Renal cortex interstitium (tissue), 11 donors: ENCODE results near the gene SMDT1. TPM values are rescaled to one million over a fixed set of nuclear protein-coding genes. Genes with fewer than 3 reads are reported as not detected.
"Not testable (repeated sequence)": the region's sequence is repeated elsewhere in the genome, so short reads cannot be mapped to it uniquely, and the experiment has no call there.

Source experiments
- DNase-seq, 11 donors: peaks; one replicate each; pipeline ENCODE4 v3.0.0-alpha.2; 2013; ENCODE audit warnings: low read depth in 9 of 11, low spot score in 4 of 11; ENCODE audit errors: extremely low read depth in 1 of 11
- polyA plus RNA-seq, 3 donors: library from polyadenylated mRNA; unstranded; fragments of 120-200 nt; gene quantifications; one replicate each; pipeline ENCODE4 v1.2.1, GENCODE V29; 2013; ENCODE audit not compliant: insufficient read length in 3 of 3

Gene SMDT1
- polyA plus RNA-seq, 3 donors, result 82.6 to 114 (median 98.9) TPM

DNA sequence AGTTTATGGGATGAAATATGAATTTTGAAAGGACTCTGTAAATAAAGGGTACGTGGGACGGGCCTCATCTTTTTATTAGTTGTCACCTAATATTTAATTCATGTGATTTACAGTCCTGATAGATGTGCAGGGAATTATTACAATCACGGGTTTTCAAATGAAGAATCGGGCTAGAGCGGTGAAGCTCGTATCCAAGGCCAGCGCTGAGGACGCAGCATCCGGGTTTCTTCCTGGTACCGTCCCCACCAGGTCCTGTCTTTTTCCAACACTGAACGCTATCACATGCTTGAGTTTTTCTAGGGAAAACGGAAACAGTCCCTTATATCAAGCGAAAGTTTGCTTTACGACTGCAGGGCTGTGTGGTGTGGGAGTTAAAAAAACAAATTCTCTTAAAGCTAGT, 787 bp downstream of the SMDT1 start:
- DNase-seq, result peak in 5 of 11 donors; percentile 27 to 47 (median 29)

DNA sequence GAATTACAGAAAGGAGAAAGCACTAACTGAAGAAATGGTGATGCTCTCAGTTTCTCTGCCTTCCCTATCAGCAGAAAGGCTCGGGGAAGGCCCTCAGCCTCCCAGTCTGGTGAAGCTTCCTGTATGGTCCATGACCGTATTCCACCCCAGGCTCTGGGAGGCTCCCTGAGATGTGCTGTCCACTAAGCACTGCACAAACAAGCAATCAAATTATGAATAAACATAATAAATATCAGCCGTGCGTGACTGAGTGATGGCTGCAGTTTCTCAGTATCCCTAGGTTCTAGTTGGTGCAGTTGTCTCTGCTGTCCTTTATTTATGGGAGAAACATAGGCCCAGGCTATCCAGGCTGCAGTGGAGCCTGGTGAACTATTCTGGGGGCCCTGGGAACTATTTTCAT, 3.6 kb downstream of the SMDT1 start:
- DNase-seq, result no peak

DNA sequence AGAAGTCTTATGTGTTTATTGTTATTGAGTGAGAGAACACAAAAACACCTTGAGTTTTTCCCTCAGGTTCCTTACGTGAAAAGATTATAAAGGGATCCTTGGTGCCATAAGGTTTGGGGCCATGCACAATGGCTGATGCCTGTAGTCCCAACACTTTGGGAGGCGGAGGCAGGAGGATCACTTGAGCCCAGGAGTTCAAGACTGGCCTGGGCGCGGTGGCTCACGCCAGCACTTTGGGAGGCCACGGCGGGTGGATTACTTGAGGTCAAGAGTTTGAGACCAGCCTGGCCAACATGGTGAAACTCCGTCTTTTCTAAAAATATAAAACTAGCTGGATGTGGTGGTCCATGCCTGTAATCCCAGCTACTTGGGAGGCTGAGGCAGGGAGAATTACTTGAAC, 5.4 kb downstream of the SMDT1 start:
- DNase-seq, result no peak

DNA sequence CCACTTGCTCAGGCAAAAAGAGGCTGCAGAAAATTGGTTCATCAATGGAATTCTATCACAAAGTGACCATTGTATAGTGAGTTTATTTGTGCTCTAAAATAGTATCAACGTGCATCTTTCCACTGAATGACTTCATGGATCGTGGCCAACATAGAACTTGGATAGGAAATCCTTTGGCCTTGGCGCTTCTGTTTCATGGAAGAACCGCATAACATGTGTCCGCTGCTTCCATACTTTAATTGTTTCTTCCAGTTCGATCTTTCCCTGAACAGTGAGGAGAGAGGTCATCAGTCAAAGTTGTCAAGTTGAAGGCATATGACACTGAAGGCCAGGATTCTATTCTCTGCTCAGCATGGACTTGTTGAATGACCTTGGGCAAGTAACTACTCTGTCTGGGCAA, 6.6 kb downstream of the SMDT1 start:
- DNase-seq, result no peak

DNA sequence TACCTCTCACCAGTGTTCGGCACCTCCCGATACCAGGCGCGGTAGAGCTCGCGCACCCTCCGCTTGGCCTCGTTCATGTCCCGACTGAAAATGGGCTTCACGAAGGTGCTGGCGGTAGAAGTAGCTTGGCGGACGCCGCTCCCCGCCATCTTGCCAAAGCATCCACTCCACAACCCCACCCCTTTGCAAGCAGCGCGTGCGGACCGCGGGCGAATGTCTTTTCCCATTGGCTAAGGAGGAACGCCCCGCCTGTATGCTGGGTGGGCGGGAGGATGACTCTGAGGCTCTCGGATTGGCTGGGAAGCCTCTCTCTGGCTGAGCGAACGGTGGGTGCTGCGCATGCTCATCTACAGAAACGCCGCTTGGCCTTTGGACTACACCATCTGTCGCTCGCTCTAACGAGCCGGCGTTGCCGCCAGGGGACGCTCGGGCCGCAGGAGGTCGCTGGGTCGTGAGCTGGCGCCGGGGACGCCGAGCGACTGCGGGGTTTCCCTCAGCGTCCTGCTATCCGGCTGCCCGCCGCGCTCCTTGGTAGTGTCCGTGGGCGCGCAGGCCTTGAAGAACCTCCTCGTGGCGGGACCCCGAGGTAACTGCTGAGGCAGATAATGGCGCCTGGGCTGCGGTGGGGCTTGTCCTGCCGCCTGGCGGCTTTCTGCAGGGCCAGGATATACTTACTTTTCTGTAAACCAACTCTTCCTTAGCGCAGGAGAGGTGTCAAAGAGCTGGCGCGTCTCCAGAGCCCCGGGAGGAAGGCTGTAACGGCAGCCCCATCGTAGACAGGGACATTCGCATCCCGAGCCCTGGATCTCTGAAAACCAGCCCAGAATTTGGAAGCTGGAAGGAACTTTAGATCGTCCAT, 11.3 kb downstream of the SMDT1 start, which contains the start of gene NDUFA6:
Gene NDUFA6 (minus strand): TSS at position 177 of the 859 bp plus-strand sequence. CDS start 28 bp downstream, at position 149.
- DNase-seq, result peak; percentile 90 to 99 (median 99)

DNA sequence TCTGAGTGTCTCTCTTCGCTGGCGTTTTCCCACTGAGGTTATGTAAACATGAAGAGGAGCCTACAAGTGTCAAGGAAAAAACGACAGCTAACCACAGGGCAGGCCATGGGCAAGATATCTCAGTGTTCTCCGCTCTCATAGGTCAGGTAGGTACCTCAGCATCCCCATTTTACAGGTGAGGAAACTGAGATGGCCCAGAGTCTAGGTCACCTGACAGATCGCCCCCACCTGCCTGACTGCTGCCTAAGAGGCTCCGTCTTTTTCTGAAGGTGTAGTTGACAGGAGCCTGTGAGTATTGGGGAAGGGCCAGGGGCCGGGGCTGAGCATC, 11.9 kb downstream of the SMDT1 start:
- no peak for DNase-seq

DNA sequence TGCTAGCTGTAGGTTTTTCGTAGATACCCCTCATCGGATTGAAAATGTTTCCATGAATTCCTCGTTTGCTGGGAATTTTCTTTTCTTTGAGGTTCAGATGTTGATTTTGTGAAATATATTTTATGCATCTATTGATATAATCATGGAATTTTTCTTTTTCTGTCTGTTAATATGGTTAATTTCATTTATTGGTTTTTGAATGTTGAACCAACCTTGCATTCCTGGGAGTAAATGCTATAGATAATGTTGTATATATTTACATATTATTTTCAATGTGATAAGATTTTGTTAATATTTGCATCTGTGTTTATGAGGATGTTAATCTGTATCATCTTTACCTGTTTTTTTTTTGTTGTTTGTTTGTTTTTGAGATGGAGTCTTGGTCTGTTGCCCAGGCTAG, 21.7 kb downstream of the SMDT1 start:
- DNase-seq, result no peak

DNA sequence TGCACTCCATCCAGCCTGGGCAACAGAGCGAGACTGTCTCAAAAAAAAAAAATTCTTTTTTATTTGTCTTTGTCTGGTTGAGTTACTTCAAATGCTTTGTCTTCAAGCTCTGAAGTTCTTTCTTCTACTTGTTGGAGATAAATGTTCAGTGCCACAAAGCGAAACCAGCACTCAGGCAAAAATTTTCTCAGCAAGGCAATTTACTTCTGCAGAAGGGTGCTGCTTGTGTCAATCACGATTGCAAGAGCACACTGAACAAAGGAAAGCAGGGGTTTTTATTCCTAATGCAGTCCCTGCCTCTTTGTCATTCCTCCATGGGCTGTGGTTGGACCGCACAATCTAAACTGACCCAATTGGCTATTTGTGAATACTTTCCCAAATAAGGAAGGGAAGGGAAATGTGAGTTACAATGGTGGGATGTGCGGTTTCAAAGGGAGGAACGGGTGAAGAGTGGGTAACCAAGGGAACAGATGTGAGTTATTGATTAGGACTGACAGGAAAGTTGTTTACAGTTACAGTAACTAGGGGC, 24.9 kb downstream of the SMDT1 start:
- not testable (repeated sequence) for DNase-seq

DNA sequence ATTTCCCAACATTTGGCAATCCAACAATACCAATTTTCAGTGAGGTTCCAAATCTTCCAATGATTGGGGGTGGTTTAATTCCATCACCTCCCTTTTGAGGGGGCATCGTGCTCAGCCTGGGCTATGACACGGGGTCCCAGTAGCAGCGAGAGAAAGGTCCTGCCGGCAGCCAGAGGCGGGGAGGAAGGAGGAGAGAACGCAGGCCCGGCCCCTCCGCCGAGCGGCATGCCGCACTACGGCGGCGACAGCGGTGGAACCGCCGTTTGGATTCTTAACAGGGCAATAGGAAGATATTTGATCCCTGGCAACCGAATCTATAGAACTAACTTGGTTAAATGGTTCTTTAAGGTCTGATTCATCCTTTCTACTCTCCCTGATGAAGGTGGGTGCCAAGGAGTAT, 29.3 kb downstream of the SMDT1 start:
- DNase-seq, result no peak

DNA sequence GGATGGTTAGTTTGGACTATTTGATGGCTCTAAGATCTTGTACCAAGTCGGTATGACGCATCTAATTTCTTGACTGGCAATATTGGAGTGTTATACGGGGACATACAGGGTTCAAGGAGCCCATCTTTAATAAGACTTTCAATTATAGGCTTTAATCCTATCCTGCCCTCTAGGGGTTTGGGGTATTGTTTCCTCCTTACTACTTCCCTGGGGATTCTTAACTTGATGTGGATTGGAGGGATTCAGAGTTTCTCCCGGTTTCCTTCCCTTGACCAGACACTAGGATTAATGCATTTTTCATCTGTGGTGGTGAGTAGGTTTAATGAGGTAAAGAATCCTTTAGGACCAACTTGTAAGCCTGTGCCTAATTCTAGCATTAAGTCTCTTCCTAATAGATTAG, 32.3 kb downstream of the SMDT1 start:
- DNase-seq, result no peak

DNA sequence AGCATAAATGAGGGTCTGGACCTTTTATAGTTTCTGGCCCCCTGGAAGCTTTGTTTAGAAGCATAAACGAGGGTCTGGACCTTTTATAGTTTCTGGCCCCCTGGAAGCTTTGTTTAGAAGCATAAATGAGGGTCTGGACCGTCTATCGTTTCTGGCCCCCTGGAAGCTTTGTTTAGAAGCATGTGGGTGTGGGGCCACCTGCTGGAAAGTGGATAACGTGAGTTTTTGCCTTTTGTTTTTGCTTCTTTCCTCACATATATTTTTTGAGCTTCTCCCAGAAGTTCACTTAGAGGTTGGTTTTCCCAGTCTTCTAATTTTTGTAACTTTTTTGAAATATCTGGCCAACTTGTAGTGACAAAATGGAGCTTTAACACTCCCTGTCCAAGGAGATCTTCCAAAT, 33.3 kb downstream of the SMDT1 start:
- DNase-seq, result peak in 1 of 11 donors; percentile 13

DNA sequence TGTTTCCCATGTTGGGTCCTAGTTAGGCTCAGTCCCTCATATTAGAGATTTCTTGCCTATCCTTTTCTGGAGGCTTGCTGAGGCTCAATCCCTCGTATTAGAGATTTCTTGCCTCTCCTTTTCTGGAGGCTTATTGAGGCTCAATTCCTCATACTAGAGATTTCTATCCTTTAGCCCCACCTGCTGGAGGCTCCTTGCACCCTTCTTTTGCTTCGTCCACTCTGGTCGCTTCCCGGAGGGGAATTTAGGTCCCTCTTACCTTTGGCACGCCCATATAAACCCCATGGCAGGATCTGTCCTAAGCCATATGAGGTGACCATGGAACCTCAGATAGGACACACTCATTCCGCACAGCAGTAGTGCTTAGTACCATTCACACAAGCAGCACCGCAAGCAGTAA, 35.2 kb downstream of the SMDT1 start:
- no peak for DNase-seq

DNA sequence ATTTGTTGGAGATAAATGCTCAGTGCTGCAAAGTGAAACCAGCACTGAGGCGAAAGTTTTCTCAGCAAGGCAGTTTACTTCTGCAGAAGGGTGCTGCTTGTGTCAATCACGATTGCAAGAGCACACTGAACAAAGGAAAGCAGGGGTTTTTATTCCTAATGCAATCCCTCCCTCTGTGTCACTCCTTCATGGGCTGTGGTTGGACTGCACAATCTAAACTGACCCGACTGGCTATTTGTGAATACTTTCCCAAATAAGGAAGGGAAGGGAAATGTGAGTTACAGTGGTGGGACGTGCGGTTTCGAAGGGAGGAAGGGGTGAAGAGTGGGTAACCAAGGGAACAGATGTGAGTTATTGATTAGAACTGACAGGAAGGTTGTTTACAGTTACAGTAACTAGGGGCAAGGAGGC, 35.9 kb downstream of the SMDT1 start:
- not testable (repeated sequence) for DNase-seq

DNA sequence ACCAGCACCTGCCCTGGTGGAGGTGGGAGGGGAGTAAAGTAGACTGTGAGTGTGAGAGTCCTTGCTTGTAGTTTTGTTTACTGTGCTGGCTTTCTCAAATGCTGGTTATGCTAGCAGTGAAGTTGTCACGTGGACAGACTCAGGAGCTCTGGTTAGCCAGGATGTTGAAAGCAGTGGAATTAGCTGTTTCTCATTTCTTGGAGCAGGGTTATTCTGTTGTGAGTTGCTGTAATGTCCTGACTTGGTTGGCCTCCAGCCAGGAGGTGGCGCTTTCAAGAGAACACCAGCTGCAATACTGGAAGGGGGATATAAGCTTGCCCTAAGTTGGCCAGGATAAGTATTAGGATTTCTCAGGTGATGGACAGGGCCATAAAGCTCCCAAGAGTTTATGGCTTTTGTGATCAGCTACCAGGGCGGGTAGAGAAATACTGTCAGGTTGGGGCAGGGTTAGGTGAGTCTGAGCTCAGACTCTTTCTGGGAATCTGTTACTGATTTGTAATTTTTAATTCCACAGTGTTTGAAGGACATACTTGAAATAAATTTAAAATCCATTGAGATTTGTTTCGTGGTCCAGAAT, 37.4 kb downstream of the SMDT1 start:
- no peak for DNase-seq

DNA sequence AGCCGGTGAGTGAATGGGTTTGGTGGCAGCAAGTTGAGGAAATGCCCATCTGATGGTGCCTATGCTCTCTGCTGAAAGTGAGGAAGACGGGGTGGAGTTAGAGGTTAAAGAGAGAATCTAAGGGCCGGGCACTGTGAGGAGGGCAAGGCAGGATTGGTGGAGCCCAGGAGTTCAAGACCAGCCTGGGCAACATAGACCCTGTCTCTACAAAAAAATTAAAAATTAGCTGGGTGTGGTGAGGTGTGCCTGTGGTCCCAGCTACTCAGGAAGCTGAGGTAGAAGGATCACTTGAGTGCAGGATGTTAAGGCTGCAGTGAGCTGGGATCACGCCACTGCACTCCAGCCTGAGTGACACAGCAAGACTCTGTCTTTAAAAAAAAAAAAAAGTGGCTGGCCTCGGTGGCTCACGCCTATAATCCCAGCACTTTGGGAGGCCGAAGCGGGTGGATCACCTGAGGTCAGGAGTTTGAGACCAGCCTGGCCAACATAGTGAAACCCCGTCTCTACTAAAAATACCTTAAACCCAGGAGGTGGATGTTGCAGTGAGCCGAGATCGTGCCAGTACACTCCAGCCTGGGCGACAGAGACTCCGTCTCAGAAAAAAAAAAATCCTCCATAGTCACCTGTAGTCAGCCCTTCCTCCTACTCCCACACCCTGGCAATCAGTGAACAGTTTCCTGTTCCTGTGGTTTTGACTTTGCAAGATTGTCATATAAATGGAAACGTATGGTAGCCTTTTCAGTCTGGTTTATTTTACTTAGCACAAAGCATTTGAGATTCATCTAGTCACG, 40.9 kb downstream of the SMDT1 start:
- DNase-seq, result not testable (repeated sequence)

DNA sequence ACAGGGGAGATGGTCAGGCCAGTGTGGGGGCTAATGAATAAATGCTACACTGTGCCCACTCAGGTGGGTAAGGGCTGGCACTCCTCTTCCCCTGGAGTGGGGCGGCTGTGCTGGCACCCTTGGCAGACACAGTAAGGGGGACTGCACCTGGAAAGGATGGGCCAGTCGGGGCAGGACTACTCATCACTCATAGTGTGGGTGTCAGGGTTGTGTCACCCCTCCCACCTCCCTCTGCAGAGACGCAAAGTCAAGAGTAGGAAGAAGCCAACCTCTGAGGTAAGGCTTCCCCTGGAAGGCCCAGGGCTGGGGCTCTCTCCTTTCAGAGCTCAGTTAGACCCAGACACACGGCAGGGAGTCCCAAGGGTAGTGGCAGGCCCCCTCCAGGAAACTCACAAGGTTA, 44.0 kb downstream of the SMDT1 start:
- DNase-seq, result not testable (repeated sequence)

DNA sequence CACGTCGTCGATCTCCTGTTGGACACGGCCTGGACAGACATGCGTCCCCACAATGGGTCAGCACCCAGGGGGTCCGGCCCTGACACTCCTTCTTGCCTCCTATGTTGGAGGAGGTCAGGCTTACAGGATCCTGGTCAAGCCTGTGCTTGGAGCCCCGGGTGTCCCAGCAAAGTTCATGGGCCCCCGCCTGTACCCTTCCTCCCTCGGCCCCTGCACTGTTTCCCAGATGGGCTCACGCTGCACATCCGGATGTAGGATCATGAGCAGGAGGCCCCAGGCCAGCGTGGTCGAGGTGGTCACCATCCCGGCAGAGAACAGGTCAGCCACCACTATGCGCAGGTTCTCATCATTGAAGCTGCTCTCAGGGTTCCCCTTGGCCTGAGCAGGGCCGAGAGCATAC, 48.1 kb downstream of the SMDT1 start:
- no peak for DNase-seq

DNA sequence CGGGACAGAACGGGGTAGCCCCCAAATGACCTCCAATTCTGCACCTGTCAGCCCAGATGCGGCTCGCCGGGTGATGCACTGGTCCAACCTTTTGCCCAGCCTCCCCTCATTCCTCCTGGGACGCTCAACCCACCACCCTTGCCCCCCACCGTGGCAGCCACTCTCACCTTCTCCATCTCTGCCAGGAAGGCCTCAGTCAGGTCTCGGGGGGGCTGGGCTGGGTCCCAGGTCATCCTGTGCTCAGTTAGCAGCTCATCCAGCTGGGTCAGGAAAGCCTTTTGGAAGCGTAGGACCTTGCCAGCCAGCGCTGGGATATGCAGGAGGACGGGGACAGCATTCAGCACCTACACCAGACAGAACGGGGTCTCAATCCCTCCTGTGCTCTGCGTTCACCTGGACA, 48.5 kb downstream of the SMDT1 start:
- not testable (repeated sequence) for DNase-seq

DNA sequence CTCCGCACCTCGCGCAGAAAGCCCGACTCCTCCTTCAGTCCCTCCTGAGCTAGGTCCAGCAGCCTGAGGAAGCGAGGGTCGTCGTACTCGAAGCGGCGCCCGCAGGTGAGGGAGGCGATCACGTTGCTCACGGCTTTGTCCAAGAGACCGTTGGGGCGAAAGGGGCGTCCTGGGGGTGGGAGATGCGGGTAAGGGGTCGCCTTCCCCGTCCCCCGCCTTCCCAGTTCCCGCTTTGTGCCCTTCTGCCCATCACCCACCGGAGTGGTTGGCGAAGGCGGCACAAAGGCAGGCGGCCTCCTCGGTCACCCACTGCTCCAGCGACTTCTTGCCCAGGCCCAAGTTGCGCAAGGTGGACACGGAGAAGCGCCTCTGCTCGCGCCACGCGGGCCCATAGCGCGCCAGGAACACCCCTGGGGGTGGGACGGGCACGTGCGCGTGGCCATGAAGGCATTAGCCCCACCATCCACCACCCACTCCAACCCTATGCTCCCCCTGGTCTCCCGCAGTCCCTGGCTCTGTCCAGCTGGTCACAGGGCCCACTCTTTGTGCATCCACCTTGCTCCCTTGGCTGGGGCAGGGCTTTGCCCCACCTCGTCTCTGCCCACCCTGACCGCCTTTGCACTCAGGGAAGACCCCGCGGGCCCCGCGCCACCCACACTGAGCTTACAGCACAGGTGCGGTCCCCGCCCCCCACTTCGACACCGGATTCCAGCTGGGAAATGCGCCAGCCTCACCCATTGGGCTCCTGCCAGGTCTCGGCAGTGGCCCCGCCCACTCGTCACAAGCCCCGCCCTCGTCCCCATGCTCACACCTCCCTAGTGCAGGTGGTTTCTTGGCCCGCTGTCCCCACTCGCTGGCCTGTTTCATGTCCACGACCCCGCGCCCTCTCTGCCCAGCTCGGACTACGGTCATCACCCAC, 49.5 kb downstream of the SMDT1 start:
- DNase-seq, result not testable (repeated sequence)
